ENCODE results near the gene SLC2A13.
"Not testable (repeated sequence)": the region's sequence is repeated elsewhere in the genome, so short reads cannot be mapped to it uniquely, and the experiment has no call there.

Gene SLC2A13

GRCh38 chr12:39805651-39806050 is 300.2 kb downstream of the SLC2A13 start:
- DNase-seq (ENCODE audit: low read depth), result no peak

GRCh38 chr12:39804898-39805297 is 301.0 kb downstream of the SLC2A13 start:
- DNase-seq (ENCODE audit: low read depth), result no peak

GRCh38 chr12:39804479-39804878 is 301.4 kb downstream of the SLC2A13 start:
- DNase-seq (ENCODE audit: low read depth), result no peak

- no peak for DNase-seq (ENCODE audit: low read depth)
Measured at GRCh38 chr12:39803151-39803550, 302.7 kb downstream of the SLC2A13 start.

- DNase-seq (ENCODE audit: low read depth), result no peak
Measured at GRCh38 chr12:39798977-39799376, 306.9 kb downstream of the SLC2A13 start.

- DNase-seq (ENCODE audit: low read depth), result no peak
Measured at GRCh38 chr12:39798429-39798828, 307.5 kb downstream of the SLC2A13 start.

GRCh38 chr12:39795481-39795880 is 310.4 kb downstream of the SLC2A13 start:
- no peak for DNase-seq (ENCODE audit: low read depth)

- DNase-seq (ENCODE audit: low read depth), result no peak
Measured at GRCh38 chr12:39792938-39793337, 312.9 kb downstream of the SLC2A13 start.

GRCh38 chr12:39788239-39788638 is 317.6 kb downstream of the SLC2A13 start:
- no peak for DNase-seq (ENCODE audit: low read depth)

GRCh38 chr12:39785814-39786213 is 320.1 kb downstream of the SLC2A13 start:
- DNase-seq (ENCODE audit: low read depth), result not testable (repeated sequence)

GRCh38 chr12:39782026-39782545 is 323.8 kb downstream of the SLC2A13 start:
- no peak for DNase-seq (ENCODE audit: low read depth)

- no peak for DNase-seq (ENCODE audit: low read depth)
Measured at GRCh38 chr12:39780913-39781446, 324.9 kb downstream of the SLC2A13 start.

GRCh38 chr12:39780411-39780912 is 325.4 kb downstream of the SLC2A13 start:
- no peak for DNase-seq (ENCODE audit: low read depth)

GRCh38 chr12:39779768-39780340 is 326.0 kb downstream of the SLC2A13 start:
- DNase-seq (ENCODE audit: low read depth), result no peak

GRCh38 chr12:39777465-39777864 is 328.4 kb downstream of the SLC2A13 start:
- no peak for DNase-seq (ENCODE audit: low read depth)

- DNase-seq (ENCODE audit: low read depth), result no peak
Measured at GRCh38 chr12:39773266-39773665, 332.6 kb downstream of the SLC2A13 start.

- no peak for DNase-seq (ENCODE audit: low read depth)
Measured at GRCh38 chr12:39772821-39773259, 333.0 kb downstream of the SLC2A13 start.

- DNase-seq (ENCODE audit: low read depth), result no peak
Measured at GRCh38 chr12:39771456-39771855, 334.4 kb downstream of the SLC2A13 start.

GRCh38 chr12:39764944-39765560 is 340.8 kb downstream of the SLC2A13 start:
- DNase-seq (ENCODE audit: low read depth), result no peak

GRCh38 chr12:39763890-39764169 is 342.1 kb downstream of the SLC2A13 start:
- DNase-seq (ENCODE audit: low read depth), result no peak

GRCh38 chr12:39763071-39763889 is 342.6 kb downstream of the SLC2A13 start:
- no peak for DNase-seq (ENCODE audit: low read depth)

- no peak for DNase-seq (ENCODE audit: low read depth)
Measured at GRCh38 chr12:39755478-39755877, 350.4 kb downstream of the SLC2A13 start.
